ENCODE data around the gene C11orf86.
"Not testable (repeated sequence)": the region's sequence is repeated elsewhere in the genome, so short reads cannot be mapped to it uniquely, and the experiment has no call there.

The C11orf86 gene

GRCh38 chr11:66958956-66959274 is 16.2 kb upstream of the C11orf86 start:
- H3K9me3 ChIP-seq (ENCODE audit: insufficient read depth, low read length) = no peaks in the 10 kb centered on the region
- H3K79me2 ChIP-seq (ENCODE audit: low read length) = no peaks in the 10 kb centered on the region
- no peak overlapping the region for H3K4me2 ChIP-seq (ENCODE audit: low read length)
- H3K4me3 ChIP-seq (ENCODE audit: low read length) = no peak overlapping the region
- no peak overlapping the region for H2AFZ ChIP-seq (ENCODE audit: low read depth, low read length)
- TF ChIP-seq EZH2phosphoT487 (IDR thresholded peaks at IDR 0.05; ENCODE audit: low read depth) (no peak), CTCF (IDR thresholded peaks at IDR 0.05; ENCODE audit: low read depth, low read length) (no peak)
- peaks cover 5% of the 10 kb centered on the region; the same call in 1 of the 2 replicates for H3K4me1 ChIP-seq (ENCODE audit: low read length)
- H3K9ac ChIP-seq (ENCODE audit: low read length) = no peak overlapping the region
- H3K36me3 ChIP-seq (replicated peaks; ENCODE audit: low read depth, low read length) = no peaks in the 10 kb centered on the region
- H4K20me1 ChIP-seq (ENCODE audit: insufficient read depth, low read length) = no peaks in the 10 kb centered on the region
- H3K27ac ChIP-seq (ENCODE audit: low read length) = no peak overlapping the region
- 0 out of 2 replicates have a peak, but pooled peaks cover 7% of the 10 kb centered on the region for H3K27me3 ChIP-seq (ENCODE audit: low read depth, low read length)

GRCh38 chr11:66961691-66962213 is 13.4 kb upstream of the C11orf86 start:
- H3K36me3 ChIP-seq (replicated peaks; ENCODE audit: low read depth, low read length); H3K27me3 ChIP-seq (ENCODE audit: low read depth, low read length); H3K4me3 ChIP-seq (ENCODE audit: low read length); H3K9ac ChIP-seq (ENCODE audit: low read length); H3K4me1 ChIP-seq (ENCODE audit: low read length); H3K79me2 ChIP-seq (ENCODE audit: low read length); H3K27ac ChIP-seq (ENCODE audit: low read length); H2AFZ ChIP-seq (ENCODE audit: low read depth, low read length); H4K20me1 ChIP-seq (ENCODE audit: insufficient read depth, low read length); H3K4me2 ChIP-seq (ENCODE audit: low read length); H3K9me3 ChIP-seq (ENCODE audit: insufficient read depth, low read length): not testable (repeated sequence)

GRCh38 chr11:66962247-66962646 is 12.9 kb upstream of the C11orf86 start:
- H3K36me3 ChIP-seq (replicated peaks; ENCODE audit: low read depth, low read length) = no peaks in the 10 kb centered on the region
- TF ChIP-seq CTCF (IDR thresholded peaks at IDR 0.05; ENCODE audit: low read depth, low read length) = no peak
- no peak for TF ChIP-seq EZH2phosphoT487 (IDR thresholded peaks at IDR 0.05; ENCODE audit: low read depth)

DNA sequence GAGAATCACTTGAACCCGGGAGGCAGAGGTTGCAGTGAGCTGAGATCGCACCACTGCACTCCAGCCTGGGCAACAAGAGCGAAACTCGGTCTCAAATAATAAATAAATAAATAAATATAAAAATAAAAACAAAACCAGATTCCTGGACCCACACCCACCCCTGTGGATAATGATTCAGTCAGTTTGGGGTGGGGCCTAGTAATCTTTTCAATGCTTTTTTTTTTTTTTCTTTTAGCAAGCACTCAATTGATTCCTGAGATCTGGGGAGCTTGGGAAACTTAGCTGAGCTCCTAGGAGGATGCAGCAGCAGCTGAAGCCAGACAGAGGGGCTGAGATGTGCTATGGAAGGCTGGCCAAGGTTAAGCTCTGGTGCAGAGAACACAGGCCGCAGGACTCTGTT is 12.3 kb upstream of the C11orf86 start:
- no peak overlapping the region for H3K27ac ChIP-seq (ENCODE audit: low read length)
- no peak overlapping the region for H3K4me2 ChIP-seq (ENCODE audit: low read length)
- TF ChIP-seq CTCF (IDR thresholded peaks at IDR 0.05; ENCODE audit: low read depth, low read length) = no peak
- TF ChIP-seq EZH2phosphoT487 (IDR thresholded peaks at IDR 0.05; ENCODE audit: low read depth) = no peak
- H3K4me3 ChIP-seq (ENCODE audit: low read length) = no peak overlapping the region
- no peaks in the 10 kb centered on the region for H3K9me3 ChIP-seq (ENCODE audit: insufficient read depth, low read length)
- H3K9ac ChIP-seq (ENCODE audit: low read length) = no peak overlapping the region
- H4K20me1 ChIP-seq (ENCODE audit: insufficient read depth, low read length) = no peaks in the 10 kb centered on the region
- no peaks in the 10 kb centered on the region for H3K36me3 ChIP-seq (replicated peaks; ENCODE audit: low read depth, low read length)
- H3K79me2 ChIP-seq (ENCODE audit: low read length) = no peaks in the 10 kb centered on the region
- 0 out of 2 replicates have a peak, but pooled peaks cover 7% of the 10 kb centered on the region for H3K27me3 ChIP-seq (ENCODE audit: low read depth, low read length)
- H3K4me1 ChIP-seq (ENCODE audit: low read length) = peaks cover 5% of the 10 kb centered on the region; the same call in 1 of the 2 replicates
- no peak overlapping the region for H2AFZ ChIP-seq (ENCODE audit: low read depth, low read length)

More at GRCh38 chr11:66962247-66962646, 12.9 kb upstream of the C11orf86 start:
- Histone ChIP-seq H3K4me2 (ENCODE audit: low read length) (no peak overlapping the region), H4K20me1 (ENCODE audit: insufficient read depth, low read length) (no peaks in the 10 kb centered on the region), H3K27ac (ENCODE audit: low read length) (no peak overlapping the region), H3K79me2 (ENCODE audit: low read length) (no peaks in the 10 kb centered on the region), H2AFZ (ENCODE audit: low read depth, low read length) (no peak overlapping the region), H3K27me3 (ENCODE audit: low read depth, low read length) (0 out of 2 replicates have a peak, but pooled peaks cover 7% of the 10 kb centered on the region), H3K4me3 (ENCODE audit: low read length) (no peak overlapping the region), H3K9ac (ENCODE audit: low read length) (no peak overlapping the region), H3K4me1 (ENCODE audit: low read length) (peaks cover 5% of the 10 kb centered on the region; the same call in 1 of the 2 replicates), H3K9me3 (ENCODE audit: insufficient read depth, low read length) (no peaks in the 10 kb centered on the region)

Data from OCI-LY3 (cell line).